ENCODE data around the gene PGD.

GRCh38 chr1:10379101-10379620 lies 19.7 kb upstream of the PGD start:
- no peak for TF ChIP-seq CTCF (conservative IDR thresholded peaks at IDR 0.05 in 1 of 2, IDR thresholded peaks at IDR 0.05 in 1 of 2; ENCODE audit: extremely low read depth in 1 of 2, insufficient read depth in 1 of 2, low read depth in 1 of 2, low read length in 2 of 2)
- no peak for TF ChIP-seq EZH2 (IDR thresholded peaks at IDR 0.05; ENCODE audit: borderline replicate concordance, low read length)

Data from mammary epithelial cell (primary cell).